PFSK-1 (cell line): ENCODE data around the gene TFG.

Source experiments
- FOXP2 ChIP-seq: optimal IDR thresholded peaks from 2 replicates; pipeline ENCODE3; 2011; ENCODE audit warnings: borderline replicate concordance, control low read depth, inconsistent platforms; ENCODE audit not compliant: insufficient read depth; ENCODE audit errors: extremely low read length, extremely low read depth
- POLR2AphosphoS5 ChIP-seq: IDR thresholded peaks from 2 replicates; pipeline ENCODE4 v1.6.1; 2012; ENCODE audit warnings: low read depth, mild to moderate bottlenecking, control low read depth, low read length, moderate library complexity
- REST ChIP-seq, 2 experiments: IDR thresholded peaks; 2 replicates each; pipeline versions ENCODE4 v1.6.1 to v1.8.0; 2011 to 2012; ENCODE audit warnings: low read depth in 2 of 2, low read length in 2 of 2, control low read depth in 1 of 2, inconsistent platforms in 1 of 2, mild to moderate bottlenecking in 1 of 2, moderate library complexity in 1 of 2; ENCODE audit not compliant: insufficient read depth in 1 of 2
- SIN3A ChIP-seq: IDR thresholded peaks from 2 replicates; pipeline ENCODE4 v1.6.1; 2012; ENCODE audit warnings: mild to moderate bottlenecking, low read length, moderate library complexity, borderline replicate concordance; ENCODE audit not compliant: insufficient read depth

GRCh38 chr3:100719136-100719535, 9.8 kb downstream of the TFG start:
- TF ChIP-seq FOXP2 (no peak), POLR2AphosphoS5 (no peak), REST (IDR thresholded peaks at IDR 0.05; ENCODE audit: insufficient read depth in 1 of 2, low read depth in 2 of 2, low read length in 2 of 2) (no peak), SIN3A (no peak)
